Thyroid gland (tissue), 4 donors: ENCODE results near the gene PLCH1.

ENCODE experiments used
- CTCF ChIP-seq, 6 experiments: fragments of 200-600 bp in 3 of 6; fragments of 450-650 bp in 3 of 6; sonication (generic) in 3 of 6; IDR thresholded peaks; one replicate each; pipeline ENCODE4 v1.5.1; 2016 to 2019; ENCODE audit warnings: antibody characterized with exemption in 6 of 6, mild to moderate bottlenecking in 2 of 6, inconsistent platforms in 1 of 6, moderate library complexity in 1 of 6
- POLR2A ChIP-seq, 2 donors: fragments of 450-650 bp; IDR thresholded peaks; one replicate each; pipeline ENCODE4 v1.6.1; 2017; ENCODE audit warnings: antibody characterized with exemption in 2 of 2, mild to moderate bottlenecking in 2 of 2, moderate library complexity in 1 of 2

DNA sequence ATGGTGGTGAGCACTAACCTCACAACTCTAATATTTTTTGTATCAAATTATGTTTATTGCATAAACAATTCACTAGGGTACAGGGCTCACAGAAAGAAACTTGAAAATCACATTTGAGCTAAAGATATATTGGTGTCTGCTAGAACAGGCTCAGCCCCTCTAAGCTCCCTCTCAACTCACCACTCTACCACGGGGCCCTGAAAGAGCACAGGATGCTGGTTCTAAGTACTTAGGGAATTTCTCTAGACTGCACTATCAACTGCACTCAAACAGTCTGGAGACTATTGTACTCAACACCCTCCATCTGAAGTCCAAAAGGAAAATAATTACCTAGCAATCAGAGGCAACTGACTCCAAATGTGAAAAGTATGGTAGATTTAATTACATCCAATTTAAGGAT is 352.7 kb downstream of the PLCH1 start:
- TF ChIP-seq CTCF (IDR thresholded peaks at IDR 0.05) (no peak), POLR2A (IDR thresholded peaks at IDR 0.05) (no peak)
